Measurements from ENCODE around the gene DNAH14.

GRCh38 chr1:224939844-224940425 is 10.5 kb downstream of the DNAH14 start:
- no peak for TF ChIP-seq EP300 (IDR thresholded peaks at IDR 0.05)
- TF ChIP-seq, protein P1, sequence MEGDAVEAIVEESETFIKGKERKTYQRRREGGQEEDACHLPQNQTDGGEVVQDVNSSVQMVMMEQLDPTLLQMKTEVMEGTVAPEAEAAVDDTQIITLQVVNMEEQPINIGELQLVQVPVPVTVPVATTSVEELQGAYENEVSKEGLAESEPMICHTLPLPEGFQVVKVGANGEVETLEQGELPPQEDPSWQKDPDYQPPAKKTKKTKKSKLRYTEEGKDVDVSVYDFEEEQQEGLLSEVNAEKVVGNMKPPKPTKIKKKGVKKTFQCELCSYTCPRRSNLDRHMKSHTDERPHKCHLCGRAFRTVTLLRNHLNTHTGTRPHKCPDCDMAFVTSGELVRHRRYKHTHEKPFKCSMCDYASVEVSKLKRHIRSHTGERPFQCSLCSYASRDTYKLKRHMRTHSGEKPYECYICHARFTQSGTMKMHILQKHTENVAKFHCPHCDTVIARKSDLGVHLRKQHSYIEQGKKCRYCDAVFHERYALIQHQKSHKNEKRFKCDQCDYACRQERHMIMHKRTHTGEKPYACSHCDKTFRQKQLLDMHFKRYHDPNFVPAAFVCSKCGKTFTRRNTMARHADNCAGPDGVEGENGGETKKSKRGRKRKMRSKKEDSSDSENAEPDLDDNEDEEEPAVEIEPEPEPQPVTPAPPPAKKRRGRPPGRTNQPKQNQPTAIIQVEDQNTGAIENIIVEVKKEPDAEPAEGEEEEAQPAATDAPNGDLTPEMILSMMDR (IDR thresholded peaks at IDR 0.05): no peak
- no peak for TF ChIP-seq POLR2A (IDR thresholded peaks at IDR 0.05)
